A204.1 (cell line): ENCODE measurements around the gene UNC5B.

Experiments
- FAIRE-seq: peaks from 2 replicates; lab custom pipeline; 2012; peaks lifted over from hg19 to GRCh38; lab: Jason Lieb, UNC

UNC5B gene

DNA sequence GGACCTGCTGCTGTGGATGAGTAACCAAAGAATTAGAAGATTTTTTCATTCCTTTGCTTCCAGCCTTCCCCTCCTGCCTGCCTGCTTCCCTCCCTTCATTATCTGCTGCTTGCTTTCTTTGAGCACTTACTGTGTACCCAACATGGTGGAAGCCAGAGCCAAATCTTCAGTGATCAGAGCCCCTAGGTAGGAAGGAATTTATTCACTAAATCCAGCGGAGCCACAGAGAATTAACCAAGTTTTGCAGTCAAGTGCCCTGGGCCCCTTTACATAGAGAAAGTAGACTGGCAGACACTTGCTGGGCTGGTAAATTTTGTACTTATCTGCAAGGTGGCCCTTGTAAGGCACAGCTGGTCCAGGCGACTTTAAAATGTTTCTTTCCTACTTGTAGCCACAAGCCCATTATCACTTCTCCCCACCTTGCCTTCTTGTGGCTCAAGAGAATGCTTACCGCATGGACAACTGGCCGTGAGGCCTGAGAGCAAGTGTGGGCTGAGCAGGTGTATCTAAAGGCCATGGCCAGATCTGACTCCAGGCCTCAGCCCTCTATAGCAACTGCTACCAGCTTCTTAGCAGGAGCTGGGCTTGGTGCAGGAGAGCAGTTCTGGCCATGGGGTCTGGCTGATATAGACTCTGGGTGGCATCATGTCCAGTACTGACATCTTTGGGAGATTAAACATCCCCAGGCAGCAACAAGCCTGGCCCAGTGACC is 11.1 kb downstream of the UNC5B start:
- FAIRE-seq: no peak

DNA sequence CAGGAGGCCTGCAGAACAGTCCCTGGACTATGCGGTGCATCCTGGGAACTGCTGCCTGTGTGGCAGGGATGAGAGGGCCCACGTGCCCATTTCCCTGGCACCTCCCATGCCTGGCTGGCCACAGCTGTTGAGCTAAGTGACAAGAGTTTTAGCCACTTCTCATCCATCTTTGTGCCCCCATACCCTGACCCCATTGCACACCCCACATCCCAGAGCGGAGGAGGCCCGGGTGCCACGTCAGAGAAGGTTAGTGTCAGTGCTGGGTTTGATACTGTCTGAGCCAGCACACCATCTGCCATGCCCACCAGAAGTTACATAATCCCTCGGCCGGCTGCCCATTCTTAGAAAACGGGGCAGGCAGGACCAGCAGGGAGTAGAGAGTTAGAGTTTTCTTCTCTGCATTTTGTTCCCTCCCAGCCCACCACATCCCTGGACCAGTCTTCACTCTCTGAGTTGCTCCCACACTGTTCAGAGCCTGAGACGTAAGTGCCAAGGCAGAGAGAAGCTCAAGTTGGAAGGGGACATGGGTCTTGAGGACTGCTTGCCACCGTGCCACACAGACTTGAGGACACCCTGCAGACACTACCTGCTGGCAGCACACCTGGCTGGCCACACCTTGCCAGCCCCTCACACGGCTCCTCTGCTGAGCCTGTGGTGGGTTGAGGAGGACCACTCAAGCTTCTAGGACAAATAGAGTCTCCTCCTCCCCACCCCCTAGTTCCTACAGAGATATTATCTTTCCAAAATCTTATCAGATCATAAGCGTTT is 13.1 kb downstream of the UNC5B start:
- no peak for FAIRE-seq

DNA sequence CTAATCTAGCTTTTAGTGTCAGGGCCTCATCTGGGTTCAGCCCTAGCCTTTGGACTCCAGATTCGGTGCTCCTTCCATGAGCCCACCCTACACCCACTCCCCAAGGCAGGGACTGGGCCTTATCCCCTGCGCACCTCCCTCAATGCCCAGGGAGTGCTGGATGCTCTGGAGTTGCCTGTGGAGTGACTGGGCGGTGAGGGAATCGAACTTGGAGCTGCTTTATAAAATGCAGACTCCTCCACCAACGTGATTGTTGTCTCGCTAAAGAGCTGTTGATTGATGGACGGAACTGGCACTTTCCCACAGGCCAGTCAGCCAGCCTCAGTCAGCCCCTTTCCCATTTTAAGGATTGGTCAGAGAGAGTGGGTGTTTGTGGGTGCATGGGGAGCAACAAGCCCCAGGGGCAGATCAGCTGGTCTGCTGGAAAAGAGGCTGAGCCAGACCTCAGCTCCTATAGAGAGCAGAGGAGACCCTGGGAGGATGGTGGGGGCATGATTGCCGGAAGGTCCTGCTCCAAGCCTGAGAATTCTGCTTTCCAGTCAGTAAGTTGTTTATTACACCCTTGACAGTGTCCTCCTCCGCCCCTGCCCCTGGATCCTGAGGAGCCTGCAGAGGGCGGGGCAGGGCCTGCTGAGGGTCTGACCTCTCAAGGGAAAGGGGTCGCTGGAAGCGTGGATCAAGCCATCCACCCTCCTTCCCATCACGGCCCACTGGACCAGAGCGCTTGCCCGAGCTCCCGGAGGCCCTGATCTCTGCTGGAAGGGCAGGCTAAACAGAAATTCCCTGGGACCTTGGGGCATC is 16.7 kb downstream of the UNC5B start:
- FAIRE-seq: no peak

DNA sequence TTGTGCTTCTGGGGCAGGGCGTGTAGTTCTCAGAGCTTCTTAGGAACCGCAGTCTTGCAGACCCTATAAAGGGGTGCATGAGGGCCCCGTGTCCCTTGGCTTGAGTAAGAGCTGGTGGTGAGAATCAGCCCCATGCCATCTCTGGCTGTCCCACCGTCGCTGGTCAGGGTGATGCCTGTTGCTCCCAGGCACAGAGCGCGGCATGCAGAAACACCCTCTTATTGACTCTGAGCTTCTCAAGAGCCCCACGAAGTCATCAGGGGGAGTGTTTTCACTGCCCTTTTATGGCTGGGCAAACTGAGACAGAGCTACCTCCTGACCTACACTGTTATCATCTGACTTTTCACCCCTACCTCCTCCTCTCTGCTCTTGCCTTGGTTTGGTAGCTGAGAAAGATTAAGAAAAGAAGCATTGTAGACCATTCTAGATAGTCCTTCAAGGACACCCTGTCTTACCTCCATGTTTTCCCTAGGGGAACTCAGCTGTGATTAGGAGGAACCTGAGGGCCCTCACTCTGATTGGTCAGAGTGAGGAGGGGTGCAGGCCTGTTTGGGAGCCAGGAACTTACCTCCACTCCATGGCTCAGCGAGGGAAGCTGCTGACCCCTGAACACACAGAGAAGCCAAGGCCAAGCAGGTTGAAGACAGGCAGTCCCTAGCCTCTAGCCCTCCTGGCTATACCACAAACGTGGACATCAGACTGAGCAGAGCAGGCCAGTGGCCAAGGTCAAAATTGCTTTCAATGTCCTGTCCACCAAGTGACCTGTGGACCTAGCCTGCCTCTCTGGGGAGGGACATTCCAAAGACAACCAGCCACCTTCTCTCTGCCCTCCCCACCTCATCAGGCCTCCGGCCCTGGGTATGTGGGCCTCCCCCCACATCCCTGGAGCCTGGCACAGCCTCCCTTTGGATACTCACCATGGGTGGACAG is 17.6 kb downstream of the UNC5B start:
- no peak for FAIRE-seq

DNA sequence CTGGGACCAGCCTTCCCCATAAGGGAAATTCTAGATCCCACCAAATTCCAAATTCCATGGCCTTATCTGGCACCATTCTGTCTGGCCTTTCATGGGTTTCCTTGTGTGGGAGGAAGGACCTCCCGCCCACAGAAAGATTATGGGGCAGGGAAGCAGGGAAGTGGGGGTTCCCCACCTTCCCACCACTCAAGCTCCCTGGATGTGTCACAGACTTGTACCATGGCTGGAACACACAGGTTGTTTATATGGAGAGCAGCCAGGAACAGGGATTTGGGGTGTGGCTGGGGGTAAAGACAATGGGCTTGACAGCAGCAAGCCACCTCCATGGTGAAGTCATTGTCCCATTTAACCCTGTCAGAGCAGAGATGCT is 18.3 kb downstream of the UNC5B start:
- no peak for FAIRE-seq

DNA sequence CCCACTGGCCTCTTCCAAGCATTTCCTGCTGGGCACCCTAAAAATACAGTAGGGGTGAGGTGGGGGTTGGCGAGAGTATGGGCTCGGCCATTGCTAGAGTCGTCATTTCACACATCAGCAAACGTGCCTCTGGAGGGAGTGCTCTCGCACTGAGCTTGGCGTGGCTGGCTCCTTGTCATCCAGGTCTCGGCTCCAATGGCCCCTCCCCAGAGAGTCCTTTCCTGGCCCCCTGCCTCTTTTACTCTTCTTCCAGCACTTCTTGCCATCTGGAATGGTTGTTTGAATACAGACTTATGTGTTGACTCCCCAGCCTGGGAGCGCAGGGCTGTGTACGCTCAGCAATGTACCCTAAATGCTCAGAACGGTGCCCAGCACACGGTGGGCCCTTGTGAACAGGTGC is 18.8 kb downstream of the UNC5B start:
- FAIRE-seq: no peak

DNA sequence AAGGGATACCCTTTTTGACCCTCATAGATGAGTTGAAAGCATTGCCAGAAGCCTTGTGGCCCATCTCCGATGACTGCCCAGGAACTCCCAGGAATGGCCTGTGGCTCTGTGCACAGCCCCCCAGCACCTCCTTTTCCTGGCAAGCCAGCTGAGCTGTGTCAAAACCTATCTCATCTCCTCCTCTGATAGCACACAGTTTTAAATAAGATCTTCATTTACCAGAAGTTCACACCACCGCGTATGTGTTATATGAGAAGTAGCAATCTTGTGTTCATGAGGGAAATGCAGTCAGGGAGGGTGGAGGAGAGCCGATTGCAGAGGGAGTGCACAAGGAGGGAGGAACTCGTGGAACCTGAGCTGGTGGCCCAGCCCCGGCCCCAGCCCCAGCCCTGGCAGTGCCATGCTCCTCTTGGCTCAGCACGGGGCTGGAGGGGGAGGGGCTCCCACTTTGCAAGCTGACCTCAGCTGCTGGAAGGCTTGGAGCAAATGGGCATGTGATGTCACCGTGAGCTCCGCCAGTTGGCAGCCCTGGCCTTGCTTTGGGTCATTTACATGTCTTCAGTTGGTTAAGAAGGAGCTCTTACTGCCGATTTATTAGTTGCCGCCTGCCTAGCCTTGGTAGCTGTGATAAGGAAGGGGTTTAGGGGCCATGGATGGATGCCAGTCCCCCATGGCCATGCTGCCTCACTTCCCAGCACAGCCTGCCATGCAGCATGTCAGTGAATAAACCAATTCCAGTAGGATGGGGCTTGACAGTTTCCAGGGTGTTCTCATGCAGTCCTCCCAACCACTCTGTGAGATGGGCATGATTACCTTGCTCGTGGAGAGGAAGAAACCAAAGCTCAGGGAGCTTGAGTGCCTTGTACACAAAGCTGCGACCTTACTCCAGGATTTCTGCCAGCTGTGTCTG is 20.0 kb downstream of the UNC5B start:
- FAIRE-seq: no peak

DNA sequence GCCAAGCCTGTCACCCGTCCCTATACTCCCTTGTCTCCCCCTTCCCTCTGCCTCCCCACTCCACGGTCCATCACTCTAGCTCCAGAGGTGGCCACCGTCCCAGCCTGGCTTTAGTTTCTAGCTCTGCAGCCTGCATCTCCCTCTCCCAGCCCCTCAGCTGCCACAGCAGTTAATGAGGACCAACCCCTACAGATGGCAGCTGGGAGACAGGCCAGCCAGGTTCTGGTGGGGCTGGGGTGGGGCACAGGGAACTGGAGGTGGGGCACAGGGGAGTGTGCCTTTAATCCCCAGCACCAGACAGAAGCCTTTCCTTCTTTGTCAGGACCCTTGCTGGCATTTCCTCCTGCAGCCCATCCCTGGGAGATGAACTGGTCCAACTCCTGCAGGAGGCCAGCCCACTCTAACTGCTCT is 21.1 kb downstream of the UNC5B start:
- FAIRE-seq: no peak

DNA sequence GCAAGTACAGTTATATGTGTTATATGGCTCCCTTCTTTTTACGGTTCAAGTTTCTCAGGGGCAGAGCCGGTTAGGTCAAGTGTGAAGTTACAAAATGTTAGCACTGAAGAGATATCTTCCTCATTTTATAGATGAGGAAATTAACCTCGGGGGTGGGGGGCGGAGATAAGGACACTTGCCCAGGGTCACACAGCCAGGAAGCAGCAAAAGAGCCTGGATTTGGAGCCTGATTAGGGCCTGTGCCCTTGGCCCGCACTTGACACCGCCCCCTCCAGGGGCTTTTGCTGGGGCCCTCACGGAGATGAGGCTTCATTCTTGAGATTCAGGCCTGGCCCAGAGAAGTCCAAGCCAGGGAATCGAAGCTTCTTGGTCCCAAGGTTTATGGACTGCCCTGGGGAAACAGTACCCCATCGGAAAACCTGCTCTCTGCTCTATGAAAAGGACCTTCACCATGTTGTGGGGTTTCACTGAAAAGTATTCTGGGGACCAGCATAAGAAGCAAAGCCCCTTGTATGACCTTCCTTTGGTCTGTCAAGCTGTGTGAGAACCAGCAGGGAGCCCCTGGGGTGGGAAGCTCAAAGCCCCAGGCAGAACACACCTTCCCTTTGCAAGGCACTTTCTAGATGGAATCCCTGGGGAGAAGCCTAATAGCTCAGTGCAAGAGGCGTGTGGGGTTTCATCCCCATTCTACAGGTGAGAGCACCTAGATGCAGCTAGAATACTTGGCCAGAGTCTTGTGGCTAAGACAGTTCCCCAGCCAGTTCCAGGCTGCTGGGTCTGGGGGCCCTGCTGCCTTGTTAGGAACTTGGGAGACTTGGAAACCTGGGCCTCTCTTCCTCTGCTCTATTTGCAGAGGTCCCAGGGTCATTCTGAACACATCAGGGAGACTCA is 21.9 kb downstream of the UNC5B start:
- no peak for FAIRE-seq

DNA sequence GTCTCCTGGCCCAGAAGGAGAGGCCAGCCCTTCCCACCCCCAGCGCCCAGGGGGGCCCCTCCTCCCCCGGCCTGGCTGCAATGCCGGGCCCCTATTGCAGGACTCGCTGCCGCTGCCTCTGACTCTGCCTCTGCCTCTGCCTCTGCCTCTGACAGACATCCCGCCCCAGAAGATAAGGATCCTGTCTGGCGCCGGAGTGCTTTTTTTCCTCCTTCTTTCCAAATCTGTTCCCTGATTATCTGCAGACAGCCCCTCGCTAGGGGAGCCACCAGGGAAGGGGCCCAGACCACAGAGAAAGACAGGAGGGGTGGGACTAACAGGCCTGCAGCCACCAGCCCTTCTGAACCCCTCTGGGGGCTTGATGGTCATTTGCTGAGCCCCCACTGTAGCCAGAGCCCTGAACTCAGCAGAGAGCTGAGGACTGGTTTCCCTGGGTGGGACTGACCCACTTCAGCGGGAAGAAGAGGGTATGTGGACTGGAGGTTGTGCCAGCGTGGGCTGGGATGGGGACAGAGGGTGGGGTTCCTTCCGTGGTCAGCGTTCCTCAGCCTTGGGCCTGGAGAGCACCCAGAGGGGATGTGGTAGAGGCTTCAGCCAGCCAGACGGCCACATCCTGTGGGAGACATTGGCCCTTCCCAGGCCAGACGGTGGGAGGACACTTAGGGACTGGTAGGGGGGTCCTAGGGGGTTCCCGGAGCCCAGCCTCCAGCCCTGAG is 22.8 kb downstream of the UNC5B start:
- FAIRE-seq: no peak

DNA sequence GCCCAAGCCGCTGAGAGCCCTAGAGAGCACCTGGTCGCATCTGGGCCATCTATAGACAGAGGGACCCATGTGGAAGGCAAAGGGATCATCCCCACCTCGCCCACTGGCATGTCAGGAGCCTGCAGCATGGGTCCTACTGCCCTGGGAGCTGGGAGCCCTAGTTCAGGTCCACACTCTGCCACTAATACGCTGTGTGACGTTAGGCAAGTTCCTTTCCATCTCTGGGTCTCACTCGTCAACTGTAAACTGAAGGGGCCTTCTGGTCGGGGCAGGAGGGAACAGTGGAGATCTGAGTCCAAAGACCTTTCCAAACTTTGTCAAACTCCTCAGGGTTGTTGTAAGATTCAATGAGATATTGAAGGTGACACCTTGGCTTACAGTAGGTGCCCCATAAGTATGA is 23.4 kb downstream of the UNC5B start:
- no peak for FAIRE-seq

DNA sequence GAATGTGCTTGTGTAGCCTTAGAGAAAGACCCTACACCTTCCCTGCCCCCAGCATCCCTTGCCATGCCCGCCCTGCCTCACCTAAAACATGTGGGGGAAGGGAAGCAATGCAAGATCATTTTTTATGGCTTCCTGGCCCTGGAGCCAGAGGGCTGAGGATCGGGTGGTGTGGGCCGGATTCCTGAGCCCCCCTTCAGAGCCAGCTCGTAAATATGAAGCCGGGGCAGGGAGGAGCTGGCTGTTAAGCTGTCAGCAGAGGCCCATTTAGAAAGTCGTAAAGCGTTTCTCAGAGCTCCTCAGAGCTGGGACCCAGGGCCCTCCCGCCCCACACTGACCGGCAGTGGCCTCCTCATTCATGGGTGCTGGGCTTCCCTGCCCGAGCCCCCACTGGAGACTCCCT is 23.9 kb downstream of the UNC5B start:
- no peak for FAIRE-seq

DNA sequence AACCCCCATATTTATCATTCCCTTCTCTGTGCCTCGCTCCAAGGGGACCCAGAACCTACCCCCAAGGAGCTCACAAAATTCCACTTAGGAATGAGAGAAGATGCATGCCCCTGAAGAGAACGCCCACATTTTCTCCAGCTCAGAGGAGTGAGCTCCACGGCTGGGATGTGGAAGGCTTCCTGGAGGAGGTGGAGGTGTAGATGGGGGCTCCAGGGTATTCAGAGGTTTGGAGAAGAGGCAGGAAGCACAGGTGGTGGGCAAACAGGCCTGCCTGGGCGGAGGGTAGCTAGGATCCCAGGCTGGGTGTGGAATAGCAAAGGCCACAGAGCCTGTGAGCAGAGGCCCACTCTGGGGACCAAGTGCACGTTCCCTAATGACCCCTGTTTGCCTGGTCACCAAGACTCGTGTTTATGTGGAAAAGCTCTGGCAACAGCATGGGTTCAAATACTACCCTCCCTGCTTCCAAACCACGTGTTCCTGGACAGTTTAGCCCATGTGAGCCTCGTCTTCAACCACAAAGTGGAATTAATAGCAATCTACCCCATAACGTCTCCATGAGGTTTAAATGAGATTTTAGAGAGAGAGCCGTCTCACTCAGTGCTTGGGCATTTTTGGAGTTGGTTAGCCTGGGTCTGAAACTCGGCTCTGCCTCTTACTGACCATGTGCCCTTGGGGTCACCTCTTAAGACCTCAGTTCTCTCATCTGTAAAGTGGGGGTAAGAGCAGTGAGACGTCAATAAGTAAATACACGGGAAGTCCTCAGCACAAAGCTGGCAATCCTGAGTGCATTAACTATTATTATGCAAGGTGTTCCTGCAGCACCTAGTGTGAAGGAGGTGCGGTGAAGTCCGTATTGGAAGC is 24.7 kb downstream of the UNC5B start:
- no peak for FAIRE-seq

DNA sequence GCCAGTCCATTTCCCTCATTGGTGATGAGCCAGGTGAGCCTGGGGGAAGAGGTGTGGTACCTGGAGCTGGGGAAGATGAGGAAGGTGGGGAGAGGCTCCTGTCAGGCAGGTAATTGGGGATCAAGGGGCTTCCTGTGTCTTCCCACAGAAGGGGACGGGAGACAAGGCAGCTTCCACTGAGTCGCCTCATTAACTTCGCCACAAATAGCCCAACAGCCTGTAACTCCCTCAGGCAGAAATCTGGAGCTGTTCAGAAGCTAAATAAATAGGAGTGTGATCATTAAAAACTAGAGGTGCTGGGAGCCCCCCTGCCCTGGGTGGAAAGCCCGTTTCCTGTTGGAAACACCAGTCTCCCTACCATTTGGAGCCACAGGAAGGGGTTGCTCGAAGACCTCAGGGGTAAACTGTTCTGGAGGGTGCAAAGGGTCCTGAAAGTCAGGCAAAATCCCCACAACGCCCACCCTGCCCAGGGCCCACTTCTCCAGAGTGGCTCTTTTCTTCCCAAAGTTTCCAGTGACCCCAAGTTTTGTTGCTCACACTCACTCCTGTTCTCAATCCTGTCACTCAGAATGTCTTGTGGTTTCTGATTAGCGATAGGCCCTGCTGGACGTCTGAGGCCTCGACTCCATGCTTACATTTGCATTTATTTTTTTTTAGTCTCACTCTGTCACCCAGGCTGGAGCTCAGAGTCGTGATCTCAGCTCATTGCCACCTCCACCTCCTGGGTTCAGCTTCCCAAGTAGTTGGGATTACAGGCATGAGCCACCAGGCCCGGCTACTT is 25.7 kb downstream of the UNC5B start:
- no peak for FAIRE-seq

DNA sequence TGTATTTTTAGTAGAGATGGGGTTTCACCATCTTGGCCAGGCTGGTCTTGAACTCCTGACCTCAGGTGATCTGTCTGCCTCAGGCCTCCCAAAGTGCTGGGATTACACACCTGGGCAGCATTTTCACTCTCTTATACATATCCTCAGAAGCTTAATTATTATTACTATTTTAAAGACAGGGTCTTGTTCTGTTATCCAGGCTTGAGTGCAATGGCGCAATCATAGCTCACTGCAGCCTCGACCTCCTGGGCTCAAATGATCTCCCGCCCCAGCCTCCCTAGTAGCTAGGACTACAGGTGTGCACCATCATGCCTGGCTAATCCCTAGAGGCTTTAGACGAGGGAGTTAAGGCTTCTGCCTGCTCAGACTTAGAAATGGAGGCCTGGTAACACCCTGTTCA is 26.3 kb downstream of the UNC5B start:
- FAIRE-seq: no peak

DNA sequence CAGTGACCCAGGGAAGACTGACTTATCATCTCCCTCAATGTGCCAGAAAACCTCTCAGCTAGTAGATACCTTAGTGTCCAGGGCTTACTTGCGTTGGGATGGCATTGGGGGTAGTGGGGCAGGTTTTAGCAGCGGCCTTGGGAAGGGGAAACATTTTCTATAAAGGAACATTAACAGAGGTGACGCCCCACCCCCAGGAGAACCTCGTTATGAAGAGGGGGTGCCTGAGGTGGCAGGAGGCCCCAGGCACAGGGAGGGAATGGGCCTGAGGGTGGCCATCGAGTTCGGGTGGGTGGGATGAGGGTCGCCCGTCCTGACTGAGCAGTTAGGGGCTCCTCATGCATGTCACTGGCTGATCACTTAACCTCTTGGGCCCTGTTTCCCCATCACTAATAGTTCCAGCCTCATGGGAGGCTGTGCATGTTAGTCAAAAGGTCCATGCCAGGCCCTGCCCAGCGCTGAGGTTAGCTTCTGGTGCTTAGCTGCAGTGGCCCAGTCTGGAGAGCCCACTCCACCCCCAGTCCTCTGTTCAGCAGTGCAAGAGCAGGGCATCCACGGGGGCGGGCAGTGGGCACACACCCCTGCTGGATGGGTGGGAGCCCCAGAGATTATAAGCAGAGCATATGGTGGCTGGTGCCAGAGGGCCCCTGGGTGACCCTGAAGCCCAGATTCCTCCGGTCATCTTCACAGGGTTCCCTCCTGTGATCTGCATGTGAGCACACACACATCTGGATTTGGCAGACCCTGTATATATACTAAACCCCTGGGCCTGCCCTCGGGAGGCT is 27.0 kb downstream of the UNC5B start:
- no peak for FAIRE-seq
